Neural cell (in vitro differentiated cells): ENCODE results near the gene ZNF668. TPM values are rescaled to one million over a fixed set of nuclear protein-coding genes. Genes with fewer than 3 reads are reported as not detected.

Experiments
- H2AFZ ChIP-seq: fragments of 200-600, 300-800 bp; sonication (generic), shearing (Covaris generic); 2 replicates; pipeline ENCODE4 v1.6.0; 2014; ENCODE audit warnings: low read depth, mild to moderate bottlenecking, antibody characterized with exemption, low read length, moderate library complexity
- H3F3A ChIP-seq: fragments of 200-600 bp; shearing (Covaris generic); 2 replicates; pipeline ENCODE4 v1.6.1; 2016; ENCODE audit warnings: mild to moderate bottlenecking, moderate library complexity, mixed read lengths, antibody characterized with exemption, low read length; ENCODE audit not compliant: insufficient read depth, poor library complexity, severe bottlenecking
- H3K27ac ChIP-seq: fragments of 200-600, 300-800 bp; sonication (generic), shearing (Covaris generic); 2 replicates; pipeline ENCODE4 v1.5.1; 2014; ENCODE audit warnings: mild to moderate bottlenecking, low read length, moderate library complexity
- H3K27me3 ChIP-seq: fragments of 300-800, 200-600 bp; sonication (generic), shearing (Covaris generic); 2 replicates; pipeline ENCODE4 v1.6.0; 2014; ENCODE audit warnings: mild to moderate bottlenecking, low read depth, low read length, moderate library complexity; ENCODE audit not compliant: insufficient read depth
- H3K36me3 ChIP-seq: fragments of 300-800, 200-600 bp; sonication (generic), shearing (Covaris generic); 2 replicates; pipeline ENCODE4 v1.5.1; 2014; ENCODE audit warnings: mild to moderate bottlenecking, antibody characterized with exemption, low read length, moderate library complexity; ENCODE audit not compliant: insufficient read depth
- H3K4me2 ChIP-seq: fragments of 300-800, 200-600 bp; sonication (generic), shearing (Covaris generic); 2 replicates; pipeline ENCODE4 v1.6.0; 2014; ENCODE audit warnings: mild to moderate bottlenecking, low read length
- H3K4me3 ChIP-seq: fragments of 300-800, 200-600 bp; sonication (generic), shearing (Covaris generic); 2 replicates; pipeline ENCODE4 v1.5.1; 2014; ENCODE audit warnings: mild to moderate bottlenecking, low read length, moderate library complexity
- H3K79me2 ChIP-seq: fragments of 200-600 bp; shearing (Covaris generic); replicated peaks from 2 replicates; pipeline ENCODE4 v1.6.0; 2014; ENCODE audit warnings: mild to moderate bottlenecking, low read length, moderate library complexity; ENCODE audit not compliant: insufficient read depth
- H3K9ac ChIP-seq: fragments of 300-800, 200-600 bp; sonication (generic), shearing (Covaris generic); 2 replicates; pipeline ENCODE4 v1.6.1; 2016; ENCODE audit warnings: mild to moderate bottlenecking, low read length, mixed read lengths
- H3K9me2 ChIP-seq: fragments of 200-600 bp; shearing (Covaris generic); 2 replicates; pipeline ENCODE4 v1.6.1; 2016; ENCODE audit warnings: mild to moderate bottlenecking, low read length, mixed read lengths; ENCODE audit not compliant: insufficient read depth
- H3K9me3 ChIP-seq: fragments of 200-600, 300-800 bp; sonication (generic), shearing (Covaris generic); 2 replicates; pipeline ENCODE4 v1.6.1; 2016; ENCODE audit warnings: mild to moderate bottlenecking, mixed run types, low read length, moderate library complexity, mixed read lengths
- H4K20me1 ChIP-seq: fragments of 200-600 bp; shearing (Covaris generic); 2 replicates; pipeline ENCODE4 v1.6.1; 2016; ENCODE audit warnings: mild to moderate bottlenecking, mixed run types; ENCODE audit not compliant: insufficient read depth
- EP300 ChIP-seq: fragments of 450-650 bp; conservative IDR thresholded peaks from 2 replicates; pipeline ENCODE4 v1.6.1; 2014; ENCODE audit warnings: antibody characterized with exemption, mild to moderate bottlenecking, moderate library complexity; ENCODE audit not compliant: poor library complexity, severe bottlenecking
- EZH2 ChIP-seq: fragments of 200-600, 300-800 bp; shearing (Covaris generic), sonication (generic); IDR thresholded peaks from 2 replicates; pipeline ENCODE4 v1.6.1; 2014; ENCODE audit warnings: antibody characterized with exemption, low read length, borderline replicate concordance, mild to moderate bottlenecking; ENCODE audit not compliant: insufficient read depth, poor library complexity, severe bottlenecking
- MXI1 ChIP-seq: fragments of 450-650 bp; conservative IDR thresholded peaks from 2 replicates; pipeline ENCODE4 v1.6.1; 2014; ENCODE audit warnings: antibody characterized with exemption, mild to moderate bottlenecking; ENCODE audit not compliant: poor library complexity, severe bottlenecking
- POLR2AphosphoS5 ChIP-seq: IDR thresholded peaks from 2 replicates; pipeline ENCODE4 v1.6.1; 2012
- RAD21 ChIP-seq: fragments of 450-650 bp; conservative IDR thresholded peaks from 2 replicates; pipeline ENCODE4 v1.6.1; 2014; ENCODE audit warnings: antibody characterized with exemption, mild to moderate bottlenecking, moderate library complexity
- REST ChIP-seq: IDR thresholded peaks from 2 replicates; pipeline ENCODE4 v1.6.1; 2012; ENCODE audit warnings: borderline replicate concordance
- SMC3 ChIP-seq: fragments of 450-650 bp; conservative IDR thresholded peaks from 2 replicates; pipeline ENCODE4 v1.6.1; 2014; ENCODE audit warnings: antibody characterized with exemption, mild to moderate bottlenecking, moderate library complexity; ENCODE audit not compliant: poor library complexity
- TAF1 ChIP-seq: IDR thresholded peaks from 2 replicates; pipeline ENCODE4 v1.6.1; 2012; ENCODE audit warnings: low read depth
- polyA plus RNA-seq: library from polyadenylated mRNA; depleted of rRNA; stranded (reverse); fragments of >200 nt; gene quantifications from 2 replicates; pipeline ENCODE4 v1.2.3, GENCODE V29; 2014
- TF ChIP-seq, protein P1 (sequence below): fragments of 450-650 bp; IDR thresholded peaks from 2 replicates; pipeline ENCODE4 v1.5.1; 2014; ENCODE audit warnings: antibody characterized with exemption, mild to moderate bottlenecking, moderate library complexity; ENCODE audit not compliant: poor library complexity, severe bottlenecking

Gene ZNF668
- polyA plus RNA-seq, 1 donor from 2014 or later: 17.8 TPM

- H4K20me1 ChIP-seq: no peaks in the 10 kb centered on the region
- no peak overlapping the region for H3K4me3 ChIP-seq
- H3K4me2 ChIP-seq: no peak overlapping the region
- H3K27ac ChIP-seq: no peak overlapping the region
- TF ChIP-seq TAF1 (no peak), POLR2AphosphoS5 (no peak), REST (no peak), SMC3 (no peak), RAD21 (no peak), MXI1 (no peak), EZH2 (no peak), EP300 (no peak)
- TF ChIP-seq, protein P1, sequence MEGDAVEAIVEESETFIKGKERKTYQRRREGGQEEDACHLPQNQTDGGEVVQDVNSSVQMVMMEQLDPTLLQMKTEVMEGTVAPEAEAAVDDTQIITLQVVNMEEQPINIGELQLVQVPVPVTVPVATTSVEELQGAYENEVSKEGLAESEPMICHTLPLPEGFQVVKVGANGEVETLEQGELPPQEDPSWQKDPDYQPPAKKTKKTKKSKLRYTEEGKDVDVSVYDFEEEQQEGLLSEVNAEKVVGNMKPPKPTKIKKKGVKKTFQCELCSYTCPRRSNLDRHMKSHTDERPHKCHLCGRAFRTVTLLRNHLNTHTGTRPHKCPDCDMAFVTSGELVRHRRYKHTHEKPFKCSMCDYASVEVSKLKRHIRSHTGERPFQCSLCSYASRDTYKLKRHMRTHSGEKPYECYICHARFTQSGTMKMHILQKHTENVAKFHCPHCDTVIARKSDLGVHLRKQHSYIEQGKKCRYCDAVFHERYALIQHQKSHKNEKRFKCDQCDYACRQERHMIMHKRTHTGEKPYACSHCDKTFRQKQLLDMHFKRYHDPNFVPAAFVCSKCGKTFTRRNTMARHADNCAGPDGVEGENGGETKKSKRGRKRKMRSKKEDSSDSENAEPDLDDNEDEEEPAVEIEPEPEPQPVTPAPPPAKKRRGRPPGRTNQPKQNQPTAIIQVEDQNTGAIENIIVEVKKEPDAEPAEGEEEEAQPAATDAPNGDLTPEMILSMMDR: no peak
- H3K36me3 ChIP-seq: no peaks in the 10 kb centered on the region
- no peaks in the 10 kb centered on the region for H3F3A ChIP-seq
- H3K9ac ChIP-seq: no peak overlapping the region
- no peaks in the 10 kb centered on the region for H3K27me3 ChIP-seq
- peaks cover 6% of the 10 kb centered on the region for H3K79me2 ChIP-seq
- H2AFZ ChIP-seq: no peak overlapping the region
- H3K9me3 ChIP-seq: no peaks in the 10 kb centered on the region
- no peaks in the 10 kb centered on the region for H3K9me2 ChIP-seq
Measured at GRCh38 chr16:31031276-31031675, 42.8 kb downstream of the ZNF668 start.

- Histone ChIP-seq H3K27ac (no peak overlapping the region), H3K36me3 (no peaks in the 10 kb centered on the region), H3K9me3 (no peaks in the 10 kb centered on the region), H3K9ac (no peak overlapping the region), H3F3A (no peaks in the 10 kb centered on the region), H2AFZ (no peak overlapping the region), H3K27me3 (no peaks in the 10 kb centered on the region), H3K4me2 (no peak overlapping the region), H3K9me2 (no peaks in the 10 kb centered on the region), H3K4me3 (no peak overlapping the region), H4K20me1 (no peaks in the 10 kb centered on the region), H3K79me2 (no peaks in the 10 kb centered on the region)
- no peak for TF ChIP-seq REST
- no peak for TF ChIP-seq TAF1
- TF ChIP-seq, protein P1: no peak
- TF ChIP-seq MXI1: no peak
- no peak for TF ChIP-seq EZH2
- TF ChIP-seq POLR2AphosphoS5: no peak
- no peak for TF ChIP-seq SMC3
- TF ChIP-seq EP300: no peak
- TF ChIP-seq RAD21: no peak
Measured at GRCh38 chr16:31029272-31029671, 44.8 kb downstream of the ZNF668 start.
